ENCODE results near the gene PRKCE. TPM values are rescaled to one million over a fixed set of nuclear protein-coding genes. Genes with fewer than 3 reads are reported as not detected.

PRKCE gene
- total RNA-seq, 2 experiments from 2014 or later, result 24.9 to 26.2 TPM

GRCh38 chr2:46050027-46050426, 398.6 kb downstream of the PRKCE start:
- no peak overlapping the region for H3K4me3 Mint-ChIP-seq
- H3K27ac Mint-ChIP-seq, result no peak overlapping the region
- POLR2A ChIA-PET, result no interaction called here
- Histone ChIP-seq H3K27ac (ENCODE audit: low read depth in 1 of 2, low read length in 2 of 2) (no peak overlapping the region), H3K4me3 (ENCODE audit: low read length) (no peak overlapping the region), H3K27me3 (ENCODE audit: control insufficient read depth in 1 of 2, insufficient read depth in 2 of 2, low read length in 2 of 2) (no peaks in the 10 kb centered on the region), H3K4me1 (ENCODE audit: insufficient read depth, low read length) (no peaks in the 10 kb centered on the region), H3K36me3 (ENCODE audit: insufficient read depth, low read length) (no peaks in the 10 kb centered on the region), H3K9me3 (ENCODE audit: control insufficient read depth in 1 of 2, insufficient read depth in 1 of 2, low read length in 2 of 2) (no peaks in the 10 kb centered on the region)
- ATAC-seq (ENCODE audit: poor library complexity), result no peak
- no peaks in the 10 kb centered on the region for H3K9me3 Mint-ChIP-seq
- H3K27me3 Mint-ChIP-seq, result no peaks in the 10 kb centered on the region
- CTCF ChIA-PET, result interaction anchor here (1.4 kb wide), 1 partner anchor 13 kb away, joined by 4 read pairs; no protein-coding TSS in a partner anchor
- intact Hi-C loops (cut with DNase I, micrococcal nuclease), result no loop called here
- H3K36me3 Mint-ChIP-seq (ENCODE audit: low read depth), result no peaks in the 10 kb centered on the region
- no peaks in the 10 kb centered on the region for H3K4me1 Mint-ChIP-seq (ENCODE audit: low read depth)
- no peak for TF ChIP-seq CTCF (IDR thresholded peaks at IDR 0.05)
- no peak for DNase-seq

- Mint-ChIP-seq H3K9me3 (no peaks in the 10 kb centered on the region), H3K27ac (no peak overlapping the region), H3K27me3 (no peaks in the 10 kb centered on the region), H3K4me3 (no peak overlapping the region), H3K4me1 (ENCODE audit: low read depth) (no peaks in the 10 kb centered on the region), H3K36me3 (ENCODE audit: low read depth) (no peaks in the 10 kb centered on the region)
- H3K4me1 ChIP-seq (ENCODE audit: insufficient read depth, low read length), result no peaks in the 10 kb centered on the region
- H3K4me3 ChIP-seq (ENCODE audit: low read length), result no peak overlapping the region
- intact Hi-C loops (cut with DNase I, micrococcal nuclease), result no loop called here
- no peaks in the 10 kb centered on the region for H3K9me3 ChIP-seq (ENCODE audit: control insufficient read depth in 1 of 2, insufficient read depth in 1 of 2, low read length in 2 of 2)
- no peak for DNase-seq
- CTCF ChIA-PET, result interaction anchor here (0.9 to 1.4 kb wide), 2 partner anchors 13 kb away, joined by 3 to 4 read pairs; no protein-coding TSS in a partner anchor
- POLR2A ChIA-PET, result no interaction called here
- H3K27me3 ChIP-seq (ENCODE audit: control insufficient read depth in 1 of 2, insufficient read depth in 2 of 2, low read length in 2 of 2), result no peaks in the 10 kb centered on the region
- H3K36me3 ChIP-seq (ENCODE audit: insufficient read depth, low read length), result no peaks in the 10 kb centered on the region
- ATAC-seq (ENCODE audit: poor library complexity), result no peak
- TF ChIP-seq CTCF (IDR thresholded peaks at IDR 0.05), result no peak
- H3K27ac ChIP-seq (ENCODE audit: low read depth in 1 of 2, low read length in 2 of 2), result no peak overlapping the region
Observed at GRCh38 chr2:46050489-46050888, 399.0 kb downstream of the PRKCE start.

GRCh38 chr2:46051085-46051484, 399.6 kb downstream of the PRKCE start:
- no peak overlapping the region for H3K27ac ChIP-seq (ENCODE audit: low read depth in 1 of 2, low read length in 2 of 2)
- ChIA-PET POLR2A (no interaction called here), CTCF (interaction anchor here (0.9 kb wide), 1 partner anchor 12 kb away, joined by 3 read pairs; no protein-coding TSS in a partner anchor)
- TF ChIP-seq CTCF (IDR thresholded peaks at IDR 0.05), result no peak
- ATAC-seq (ENCODE audit: poor library complexity), result no peak
- no peak for DNase-seq
- intact Hi-C loops (cut with DNase I, micrococcal nuclease), result no loop called here
- H3K4me1 ChIP-seq (ENCODE audit: insufficient read depth, low read length), result no peaks in the 10 kb centered on the region
- Mint-ChIP-seq H3K4me3 (no peak overlapping the region), H3K27me3 (no peaks in the 10 kb centered on the region), H3K4me1 (ENCODE audit: low read depth) (no peaks in the 10 kb centered on the region), H3K36me3 (ENCODE audit: low read depth) (no peaks in the 10 kb centered on the region), H3K27ac (no peak overlapping the region), H3K9me3 (no peaks in the 10 kb centered on the region)
- no peaks in the 10 kb centered on the region for H3K27me3 ChIP-seq (ENCODE audit: control insufficient read depth in 1 of 2, insufficient read depth in 2 of 2, low read length in 2 of 2)
- H3K4me3 ChIP-seq (ENCODE audit: low read length), result no peak overlapping the region
- no peaks in the 10 kb centered on the region for H3K36me3 ChIP-seq (ENCODE audit: insufficient read depth, low read length)
- no peaks in the 10 kb centered on the region for H3K9me3 ChIP-seq (ENCODE audit: control insufficient read depth in 1 of 2, insufficient read depth in 1 of 2, low read length in 2 of 2)
